Endothelial cell of umbilical vein (primary cell): ENCODE results near the gene GPR37L1.

Experiments used
- EZH2 ChIP-seq: IDR thresholded peaks from 2 replicates; pipeline ENCODE4 v1.6.1; 2012; ENCODE audit warnings: borderline replicate concordance, low read depth, mild to moderate bottlenecking, moderate library complexity, low read length, inconsistent platforms; ENCODE audit not compliant: severe bottlenecking
- TF ChIP-seq, protein P1 (sequence below), 2 donors: IDR thresholded peaks; 1 replicate in 1 of 2; 2 replicates in 1 of 2; pipeline ENCODE4 v1.5.1; 2011; ENCODE audit warnings: low read length in 2 of 2, mild to moderate bottlenecking in 2 of 2, moderate library complexity in 2 of 2, control low read depth in 1 of 2, inconsistent platforms in 1 of 2, low read depth in 1 of 2; ENCODE audit not compliant: insufficient read depth in 1 of 2; ENCODE audit errors: extremely low read depth in 1 of 2

DNA sequence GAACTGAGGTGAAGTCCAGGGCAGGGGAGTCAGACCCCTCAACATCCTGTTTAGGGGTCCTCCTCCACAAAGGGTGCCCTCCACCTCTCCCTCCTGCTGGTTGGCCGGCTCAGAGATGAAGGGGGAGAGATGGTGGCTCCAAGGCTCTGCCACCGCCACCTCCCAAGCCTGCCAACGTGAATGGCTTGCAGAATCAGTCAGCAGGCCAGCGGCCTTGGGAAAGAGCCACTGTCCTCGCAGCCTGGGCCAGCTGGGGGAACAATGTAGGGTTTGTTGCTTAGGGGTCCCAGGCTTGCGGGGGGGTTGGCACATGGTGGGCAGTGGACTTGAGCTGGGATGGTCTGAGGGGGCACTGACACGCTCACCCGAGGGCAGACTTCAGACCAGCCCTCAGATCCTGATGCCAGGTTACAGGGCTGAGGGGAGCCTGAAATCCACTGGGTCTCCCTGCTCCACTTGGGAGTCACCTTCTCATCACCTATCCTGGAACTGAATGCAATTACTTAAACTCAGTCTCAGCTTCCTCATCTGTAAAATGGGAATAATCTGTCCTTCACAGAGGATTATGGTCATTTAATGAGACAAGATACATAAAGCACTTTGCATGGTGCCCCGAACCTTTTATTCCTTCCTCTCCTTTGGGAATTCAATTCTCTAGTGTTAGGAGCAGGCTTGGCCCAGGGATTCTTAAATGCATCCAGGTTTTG, 8.3 kb downstream of the GPR37L1 start:
- TF ChIP-seq, protein P1, sequence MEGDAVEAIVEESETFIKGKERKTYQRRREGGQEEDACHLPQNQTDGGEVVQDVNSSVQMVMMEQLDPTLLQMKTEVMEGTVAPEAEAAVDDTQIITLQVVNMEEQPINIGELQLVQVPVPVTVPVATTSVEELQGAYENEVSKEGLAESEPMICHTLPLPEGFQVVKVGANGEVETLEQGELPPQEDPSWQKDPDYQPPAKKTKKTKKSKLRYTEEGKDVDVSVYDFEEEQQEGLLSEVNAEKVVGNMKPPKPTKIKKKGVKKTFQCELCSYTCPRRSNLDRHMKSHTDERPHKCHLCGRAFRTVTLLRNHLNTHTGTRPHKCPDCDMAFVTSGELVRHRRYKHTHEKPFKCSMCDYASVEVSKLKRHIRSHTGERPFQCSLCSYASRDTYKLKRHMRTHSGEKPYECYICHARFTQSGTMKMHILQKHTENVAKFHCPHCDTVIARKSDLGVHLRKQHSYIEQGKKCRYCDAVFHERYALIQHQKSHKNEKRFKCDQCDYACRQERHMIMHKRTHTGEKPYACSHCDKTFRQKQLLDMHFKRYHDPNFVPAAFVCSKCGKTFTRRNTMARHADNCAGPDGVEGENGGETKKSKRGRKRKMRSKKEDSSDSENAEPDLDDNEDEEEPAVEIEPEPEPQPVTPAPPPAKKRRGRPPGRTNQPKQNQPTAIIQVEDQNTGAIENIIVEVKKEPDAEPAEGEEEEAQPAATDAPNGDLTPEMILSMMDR (IDR thresholded peaks at IDR 0.05; ENCODE audit: extremely low read depth in 1 of 2, insufficient read depth in 1 of 2, low read depth in 1 of 2, low read length in 2 of 2) = no peak
- no peak for TF ChIP-seq EZH2
